Ishikawa (cell line): ENCODE measurements around the gene RANBP9.

Source experiments
- CEBPB ChIP-seq: IDR thresholded peaks from 2 replicates; pipeline ENCODE4 v1.6.1; 2012
- CREB1 ChIP-seq: IDR thresholded peaks from 2 replicates; pipeline ENCODE4 v1.6.1; 2012; ENCODE audit warnings: low read depth
- EGR1 ChIP-seq: IDR thresholded peaks from 2 replicates; pipeline ENCODE4 v1.6.1; 2012
- EP300 ChIP-seq: IDR thresholded peaks from 2 replicates; pipeline ENCODE4 v1.6.1; 2012; ENCODE audit warnings: borderline replicate concordance
- FOXM1 ChIP-seq: IDR thresholded peaks from 2 replicates; pipeline ENCODE4 v1.6.1; 2012; ENCODE audit warnings: low read depth, borderline replicate concordance
- NFIC ChIP-seq: IDR thresholded peaks from 2 replicates; pipeline ENCODE4 v1.6.1; 2012
- RAD21 ChIP-seq: IDR thresholded peaks from 2 replicates; pipeline ENCODE4 v1.6.1; 2012; ENCODE audit warnings: low read depth
- REST ChIP-seq: IDR thresholded peaks from 2 replicates; pipeline ENCODE4 v1.6.1; 2012; ENCODE audit warnings: low read depth, mild to moderate bottlenecking
- TAF1 ChIP-seq: IDR thresholded peaks from 2 replicates; pipeline ENCODE4 v1.6.1; 2012; ENCODE audit warnings: low read depth, mild to moderate bottlenecking
- TEAD4 ChIP-seq: IDR thresholded peaks from 2 replicates; pipeline ENCODE4 v1.6.1; 2012
- YY1 ChIP-seq: IDR thresholded peaks from 2 replicates; pipeline ENCODE4 v1.6.1; 2012; ENCODE audit warnings: low read depth
- ZBTB7A ChIP-seq: IDR thresholded peaks from 2 replicates; pipeline ENCODE4 v1.6.1; 2012; ENCODE audit warnings: low read depth
- TF ChIP-seq, protein P1 (sequence below): IDR thresholded peaks from 2 replicates; pipeline ENCODE4 v1.6.1; 2012
- TF ChIP-seq, protein P2 (sequence below): IDR thresholded peaks from 2 replicates; pipeline ENCODE4 v1.6.1; 2012

GRCh38 chr6:13614926-13615791, 96.5 kb downstream of the RANBP9 start, which contains the start of gene NOL7:
- no peak; the same call in 1 of the 2 replicates for TF ChIP-seq EP300
- TF ChIP-seq, protein P1, sequence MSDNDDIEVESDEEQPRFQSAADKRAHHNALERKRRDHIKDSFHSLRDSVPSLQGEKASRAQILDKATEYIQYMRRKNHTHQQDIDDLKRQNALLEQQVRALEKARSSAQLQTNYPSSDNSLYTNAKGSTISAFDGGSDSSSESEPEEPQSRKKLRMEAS: peak; percentile 99
- TF ChIP-seq CEBPB: no peak; the same call in 1 of the 2 replicates
- peak; percentile 82 for TF ChIP-seq YY1
- peak; percentile 19; the same call in 1 of the 2 replicates for TF ChIP-seq NFIC
- no peak; the same call in 1 of the 2 replicates for TF ChIP-seq REST
- peak; percentile 86 for TF ChIP-seq EGR1
- no peak for TF ChIP-seq CREB1
- TF ChIP-seq TAF1: peak; percentile 97
- TF ChIP-seq RAD21: no peak; the same call in 1 of the 2 replicates
- TF ChIP-seq FOXM1: peak; percentile 24; the same call in 1 of the 2 replicates
- TF ChIP-seq, protein P2, sequence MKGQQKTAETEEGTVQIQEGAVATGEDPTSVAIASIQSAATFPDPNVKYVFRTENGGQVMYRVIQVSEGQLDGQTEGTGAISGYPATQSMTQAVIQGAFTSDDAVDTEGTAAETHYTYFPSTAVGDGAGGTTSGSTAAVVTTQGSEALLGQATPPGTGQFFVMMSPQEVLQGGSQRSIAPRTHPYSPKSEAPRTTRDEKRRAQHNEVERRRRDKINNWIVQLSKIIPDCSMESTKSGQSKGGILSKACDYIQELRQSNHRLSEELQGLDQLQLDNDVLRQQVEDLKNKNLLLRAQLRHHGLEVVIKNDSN: peak; percentile 88
- no peak for TF ChIP-seq ZBTB7A
- no peak for TF ChIP-seq TEAD4
